Heart left ventricle (tissue), 13 donors: ENCODE results near the gene CD1D.

ENCODE experiments used
- CTCF ChIP-seq, 12 donors: fragments of 200-600 bp; sonication (generic) in 4 of 12; IDR thresholded peaks; one replicate each; pipeline versions ENCODE4 v1.5.0 to v1.8.0; 2018 to 2022; ENCODE audit warnings: antibody characterized with exemption in 12 of 12, mild to moderate bottlenecking in 5 of 12
- POLR2A ChIP-seq, 2 donors: fragments of 450-650 bp; IDR thresholded peaks; one replicate each; pipeline ENCODE4 v1.6.1; 2017; ENCODE audit warnings: antibody characterized with exemption in 2 of 2, mild to moderate bottlenecking in 2 of 2, moderate library complexity in 2 of 2
- donor health status: ischemic (EF 13 %, LVEDD 7.1; RV severe dilation, severe dysfunction).
- donor health status: DM: no; HTN: yes; CAD: no.
- donor health status: DM: no; HTN: no; CAD: no.
- donor health status: ischemic (EF 25% LVEDD 6.9; RV normal size, moderate dysfunction).
- donor health status: ischemic (EF 25% LVEDD 5.7; RV mildly dilated, moderate dysfunction).
- donor health status: ischemic (EF 35%, LVEDD 5.7; RV mildly dilated, moderate dysfunction).
- donor health status: nonischemic (EF 11% LVEDD 7.7; RV severe dilation, severe dysfunction).
- donor health status: DM: yes; HTN: yes; CAD: no.
- donor health status: PGD.
- donor health status: ischemic (EF 29% LVEDD 5.4; RV normal size, mild dysfunction).
- donor health status: nonischemic (EF 23%, LVEDD 6.1; RV moderate dilation, normal function).

GRCh38 chr1:158147869-158148268 lies 32.8 kb upstream of the CD1D start:
- no peak for TF ChIP-seq CTCF (IDR thresholded peaks at IDR 0.05)
- no peak for TF ChIP-seq POLR2A (IDR thresholded peaks at IDR 0.05)
